HEK293 (cell line): ENCODE data around the gene NXPE1.
"Not testable (repeated sequence)": the region's sequence is repeated elsewhere in the genome, so short reads cannot be mapped to it uniquely, and the experiment has no call there.

Experiments
- CTCF ChIA-PET: fragments of 350-600 bp; formaldehyde crosslinking; extraction: SDS; loops from one replicate; lab custom pipeline; 2021; ENCODE audit warnings: antibody characterized with exemption; lab: Yijun Ruan, JAX
- POLR2A ChIA-PET: fragments of 300-600 bp; formaldehyde crosslinking; extraction: SDS; loops from one replicate; lab custom pipeline; 2020; ENCODE audit warnings: antibody characterized with exemption, inconsistent platforms; lab: Yijun Ruan, JAX
- H3K27ac ChIP-seq: fragments of 200-500 bp; sonication (Bioruptor generic); 2 replicates; pipeline ENCODE4 v1.5.1; 2014; ENCODE audit warnings: low read depth, low read length, control low read depth, inconsistent platforms; ENCODE audit errors: extremely low read depth
- H3K36me3 ChIP-seq, 2 experiments: fragments of 200-500 bp in 1 of 2; sonication (Bioruptor generic) in 1 of 2; 1 replicate in 1 of 2; 2 replicates in 1 of 2; pipeline ENCODE4 v1.5.1; 2014 to 2017; ENCODE audit warnings: inconsistent platforms in 2 of 2, low read length in 2 of 2; ENCODE audit not compliant: control insufficient read depth in 2 of 2, insufficient read depth in 1 of 2
- H3K4me1 ChIP-seq: fragments of 200-500 bp; sonication (Bioruptor generic); 2 replicates; pipeline ENCODE4 v1.5.1; 2014; ENCODE audit warnings: mild to moderate bottlenecking, low read length, inconsistent platforms; ENCODE audit not compliant: control insufficient read depth, insufficient read depth
- H3K4me3 ChIP-seq: 2 replicates; pipeline ENCODE4 v1.5.1; 2011; ENCODE audit warnings: low read depth, mild to moderate bottlenecking, control low read depth, low read length, moderate library complexity
- H3K9me3 ChIP-seq: fragments of 200-500 bp; sonication (Bioruptor generic); 2 replicates; pipeline ENCODE4 v1.5.1; 2014; ENCODE audit warnings: low read depth, low read length, inconsistent platforms; ENCODE audit not compliant: control insufficient read depth, insufficient read depth
- FEZF1 ChIP-seq: fragments of 450-650 bp; formaldehyde crosslinking; IDR thresholded peaks from 2 replicates; pipeline ENCODE4 v1.5.1; 2016; ENCODE audit warnings: missing biosample characterization, missing genetic modification characterization
- PRDM1 ChIP-seq: fragments of 450-650 bp; formaldehyde crosslinking; IDR thresholded peaks from 2 replicates; pipeline ENCODE4; 2016; ENCODE audit warnings: missing biosample characterization, missing genetic modification characterization
- REPIN1 ChIP-seq: fragments of 450-650 bp; formaldehyde crosslinking; IDR thresholded peaks from 2 replicates; pipeline ENCODE4 v1.5.1; 2017; ENCODE audit warnings: missing biosample characterization, missing genetic modification characterization, low read depth
- SALL2 ChIP-seq: fragments of 450-650 bp; formaldehyde crosslinking; IDR thresholded peaks from 2 replicates; pipeline ENCODE4 v1.5.0; 2017; ENCODE audit warnings: missing biosample characterization, mild to moderate bottlenecking, missing genetic modification characterization, borderline replicate concordance
- ZBTB10 ChIP-seq: fragments of 450-650 bp; formaldehyde crosslinking; IDR thresholded peaks from 2 replicates; pipeline ENCODE4 v1.5.1; 2016; ENCODE audit warnings: missing biosample characterization, missing genetic modification characterization
- ZBTB17 ChIP-seq: fragments of 450-650 bp; formaldehyde crosslinking; IDR thresholded peaks from 2 replicates; pipeline ENCODE4 v1.5.1; 2016; ENCODE audit warnings: missing biosample characterization, missing genetic modification characterization
- ZNF146 ChIP-seq: fragments of 450-650 bp; formaldehyde crosslinking; IDR thresholded peaks from 2 replicates; pipeline ENCODE4 v1.5.1; 2016; ENCODE audit warnings: missing biosample characterization, missing genetic modification characterization
- ZNF169 ChIP-seq: fragments of 450-650 bp; formaldehyde crosslinking; IDR thresholded peaks from 2 replicates; pipeline ENCODE4 v1.5.1; 2016; ENCODE audit warnings: missing biosample characterization, missing genetic modification characterization
- ZNF24 ChIP-seq: fragments of 450-650 bp; formaldehyde crosslinking; IDR thresholded peaks from 2 replicates; pipeline ENCODE4 v1.5.1; 2016; ENCODE audit warnings: missing biosample characterization, missing genetic modification characterization
- ZNF248 ChIP-seq: fragments of 450-650 bp; formaldehyde crosslinking; IDR thresholded peaks from 2 replicates; pipeline ENCODE4 v1.5.1; 2017; ENCODE audit warnings: missing biosample characterization, missing genetic modification characterization
- ZNF324 ChIP-seq: fragments of 450-650 bp; formaldehyde crosslinking; IDR thresholded peaks from 2 replicates; pipeline ENCODE4 v1.5.1; 2016; ENCODE audit warnings: missing biosample characterization, missing genetic modification characterization
- ZNF521 ChIP-seq: fragments of 450-650 bp; formaldehyde crosslinking; IDR thresholded peaks from 2 replicates; pipeline ENCODE4 v1.5.1; 2017; ENCODE audit warnings: missing biosample characterization, mild to moderate bottlenecking, missing genetic modification characterization
- ZNF529 ChIP-seq: fragments of 450-650 bp; formaldehyde crosslinking; IDR thresholded peaks from 2 replicates; pipeline ENCODE4 v1.5.1; 2017; ENCODE audit warnings: missing genetic modification characterization, missing biosample characterization; ENCODE audit not compliant: insufficient replicate concordance
- ZNF548 ChIP-seq: fragments of 450-650 bp; formaldehyde crosslinking; IDR thresholded peaks from 2 replicates; pipeline ENCODE4 v1.5.1; 2016; ENCODE audit warnings: missing biosample characterization, missing genetic modification characterization
- ZNF549 ChIP-seq: fragments of 450-650 bp; IDR thresholded peaks from 2 replicates; pipeline ENCODE4 v1.5.1; 2018; ENCODE audit warnings: missing biosample characterization, missing genetic modification characterization, mild to moderate bottlenecking, inconsistent platforms, moderate library complexity
- ZNF558 ChIP-seq: fragments of 450-650 bp; formaldehyde crosslinking; IDR thresholded peaks from 2 replicates; pipeline ENCODE4 v1.5.1; 2016; ENCODE audit warnings: missing biosample characterization, missing genetic modification characterization
- ZNF660 ChIP-seq: fragments of 450-650 bp; IDR thresholded peaks from 2 replicates; pipeline ENCODE4 v1.5.1; 2018; ENCODE audit warnings: missing biosample characterization, mild to moderate bottlenecking, missing genetic modification characterization
- ZNF830 ChIP-seq: fragments of 450-650 bp; IDR thresholded peaks from 2 replicates; pipeline ENCODE4 v1.5.0; 2018; ENCODE audit warnings: missing biosample characterization, missing genetic modification characterization, low read depth, mild to moderate bottlenecking, moderate library complexity
- ZNF843 ChIP-seq: fragments of 450-650 bp; formaldehyde crosslinking; IDR thresholded peaks from 2 replicates; pipeline ENCODE4 v1.5.1; 2016; ENCODE audit warnings: missing biosample characterization, missing genetic modification characterization
- TF ChIP-seq, protein P1 (sequence below): fragments of 450-650 bp; IDR thresholded peaks from 2 replicates; pipeline ENCODE4 v1.5.1; 2018; ENCODE audit warnings: missing biosample characterization, missing genetic modification characterization
- TF ChIP-seq, protein P2 (sequence below): fragments of 450-650 bp; formaldehyde crosslinking; IDR thresholded peaks from 2 replicates; pipeline ENCODE4 v1.5.1; 2017; ENCODE audit warnings: missing biosample characterization, missing genetic modification characterization

Gene NXPE1

DNA sequence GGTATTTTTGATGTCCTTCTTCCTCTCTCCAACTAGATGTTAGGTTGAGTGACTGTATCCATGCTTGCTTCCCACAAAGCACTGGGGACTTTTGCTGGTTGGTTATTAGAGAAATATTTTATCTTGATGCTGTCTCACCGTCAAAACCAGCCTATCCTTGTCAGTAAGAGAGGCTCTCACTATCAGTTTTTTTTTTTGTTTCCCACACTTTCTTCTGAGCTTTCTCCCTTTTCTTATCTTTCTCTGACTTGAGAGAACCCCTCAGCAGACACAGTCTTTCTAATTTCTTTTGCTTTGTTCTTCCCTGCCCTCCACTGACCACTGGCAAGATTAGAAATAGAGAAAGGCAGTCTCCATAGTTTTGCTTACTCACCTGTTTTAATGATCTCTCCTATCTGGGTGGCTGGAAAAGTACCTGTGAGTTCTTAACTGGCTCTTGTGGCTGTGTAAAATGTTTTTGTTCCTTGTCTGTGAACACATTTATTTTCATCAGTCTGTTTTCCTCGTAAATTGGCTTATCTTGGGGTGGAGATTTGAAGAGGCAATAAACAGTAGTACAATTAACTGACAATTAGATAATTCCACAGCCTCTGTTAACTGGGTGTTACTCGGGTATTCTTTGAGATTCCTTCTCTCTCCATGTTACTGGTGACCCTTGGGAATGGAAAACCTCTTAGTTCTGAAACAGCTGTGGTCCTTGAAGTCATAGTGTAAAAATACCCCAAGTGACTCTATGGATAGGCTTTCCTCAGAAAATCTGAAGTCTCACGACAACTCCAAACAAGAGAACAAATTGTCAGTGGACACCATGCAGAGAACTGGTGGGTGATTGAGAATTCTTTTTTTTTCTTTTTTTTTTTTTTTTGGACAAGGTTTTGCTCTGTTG, at the start of gene NXPE1:
NXPE1 (minus strand) TSS at position 457 of the 886 bp plus-strand sequence. CDS start 8,680 bp downstream, outside the sequence.
- peak; percentile 56; the same call in 1 of the 2 replicates for TF ChIP-seq FEZF1 (tag by site-specific recombination)
- TF ChIP-seq, protein P1, sequence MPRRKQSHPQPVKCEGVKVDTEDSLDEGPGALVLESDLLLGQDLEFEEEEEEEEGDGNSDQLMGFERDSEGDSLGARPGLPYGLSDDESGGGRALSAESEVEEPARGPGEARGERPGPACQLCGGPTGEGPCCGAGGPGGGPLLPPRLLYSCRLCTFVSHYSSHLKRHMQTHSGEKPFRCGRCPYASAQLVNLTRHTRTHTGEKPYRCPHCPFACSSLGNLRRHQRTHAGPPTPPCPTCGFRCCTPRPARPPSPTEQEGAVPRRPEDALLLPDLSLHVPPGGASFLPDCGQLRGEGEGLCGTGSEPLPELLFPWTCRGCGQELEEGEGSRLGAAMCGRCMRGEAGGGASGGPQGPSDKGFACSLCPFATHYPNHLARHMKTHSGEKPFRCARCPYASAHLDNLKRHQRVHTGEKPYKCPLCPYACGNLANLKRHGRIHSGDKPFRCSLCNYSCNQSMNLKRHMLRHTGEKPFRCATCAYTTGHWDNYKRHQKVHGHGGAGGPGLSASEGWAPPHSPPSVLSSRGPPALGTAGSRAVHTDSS = no peak
- TF ChIP-seq ZNF660 (tag by site-specific recombination) = no peak
- TF ChIP-seq REPIN1 (tag by site-specific recombination) = no peak
- TF ChIP-seq ZNF324 (tag by site-specific recombination) = no peak
- TF ChIP-seq PRDM1 = peak; percentile 51
- 0 out of 2 replicates have a peak, but pooled peaks have one; percentile 31 for TF ChIP-seq ZNF843 (tag by site-specific recombination)
- TF ChIP-seq, protein P2, sequence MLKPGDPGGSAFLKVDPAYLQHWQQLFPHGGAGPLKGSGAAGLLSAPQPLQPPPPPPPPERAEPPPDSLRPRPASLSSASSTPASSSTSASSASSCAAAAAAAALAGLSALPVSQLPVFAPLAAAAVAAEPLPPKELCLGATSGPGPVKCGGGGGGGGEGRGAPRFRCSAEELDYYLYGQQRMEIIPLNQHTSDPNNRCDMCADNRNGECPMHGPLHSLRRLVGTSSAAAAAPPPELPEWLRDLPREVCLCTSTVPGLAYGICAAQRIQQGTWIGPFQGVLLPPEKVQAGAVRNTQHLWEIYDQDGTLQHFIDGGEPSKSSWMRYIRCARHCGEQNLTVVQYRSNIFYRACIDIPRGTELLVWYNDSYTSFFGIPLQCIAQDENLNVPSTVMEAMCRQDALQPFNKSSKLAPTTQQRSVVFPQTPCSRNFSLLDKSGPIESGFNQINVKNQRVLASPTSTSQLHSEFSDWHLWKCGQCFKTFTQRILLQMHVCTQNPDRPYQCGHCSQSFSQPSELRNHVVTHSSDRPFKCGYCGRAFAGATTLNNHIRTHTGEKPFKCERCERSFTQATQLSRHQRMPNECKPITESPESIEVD (tag by site-specific recombination) = 0 out of 2 replicates have a peak, but pooled peaks have one; percentile 33
- Histone ChIP-seq H3K4me3 (no peak within 1 kb of the TSS), H3K27ac (no peak within 1 kb of the TSS), H3K4me1 (peaks cover 2% of the 10 kb centered on the region), H3K36me3 (no peaks in the 10 kb centered on the region), H3K9me3 (no peaks in the 10 kb centered on the region)
- CTCF ChIA-PET = interaction anchor here (0.5 to 1.0 kb wide), 4 partner anchors 9 to 219 kb away, joined by 3 to 4 read pairs (median 3); no protein-coding TSS in a partner anchor
- POLR2A ChIA-PET = no interaction called here

- POLR2A ChIA-PET = no interaction called here
- H3K27ac ChIP-seq = no peak overlapping the region
- H3K4me3 ChIP-seq = no peak overlapping the region
- TF ChIP-seq ZNF558 (tag by site-specific recombination) (no peak), ZNF169 (tag by site-specific recombination) (no peak), ZNF529 (tag by site-specific recombination) (no peak), ZNF521 (tag by site-specific recombination) (no peak)
- H3K4me1 ChIP-seq = no peaks in the 10 kb centered on the region
- no peaks in the 10 kb centered on the region for H3K36me3 ChIP-seq
- H3K9me3 ChIP-seq = no peaks in the 10 kb centered on the region
- CTCF ChIA-PET = no interaction called here
Observed at GRCh38 chr11:114609429-114609828, 49.7 kb upstream of the NXPE1 start.

DNA sequence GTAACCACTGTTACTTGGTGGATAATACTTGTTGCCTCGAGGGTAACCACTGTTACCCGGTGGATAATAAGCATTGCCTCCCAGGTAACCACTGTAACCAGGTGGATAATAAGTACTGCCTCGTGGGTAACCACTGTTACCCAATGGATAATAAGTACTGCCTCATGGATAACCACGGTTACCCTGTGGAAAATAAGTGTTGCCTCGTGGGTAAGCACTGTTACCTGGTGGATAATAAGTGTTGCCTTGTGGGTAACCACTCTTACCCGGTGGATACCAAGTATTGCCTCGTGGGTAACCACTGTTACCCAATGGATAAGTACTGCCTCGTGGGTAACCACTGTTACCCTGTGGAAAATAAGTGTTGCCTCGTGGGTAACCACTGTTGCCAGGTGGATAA, 48.9 kb upstream of the NXPE1 start:
- H3K27ac ChIP-seq, H3K4me3 ChIP-seq, H3K36me3 ChIP-seq, CTCF ChIA-PET, H3K4me1 ChIP-seq, H3K9me3 ChIP-seq, POLR2A ChIA-PET: not testable (repeated sequence)

GRCh38 chr11:114607753-114608459, 48.2 kb upstream of the NXPE1 start:
- POLR2A ChIA-PET = no interaction called here
- H3K9me3 ChIP-seq = no peaks in the 10 kb centered on the region
- TF ChIP-seq ZNF248 (tag by site-specific recombination) (no peak), ZBTB10 (tag by site-specific recombination) (no peak), ZNF830 (tag by site-specific recombination) (no peak), ZBTB17 (tag by site-specific recombination) (no peak), ZNF146 (tag by site-specific recombination) (no peak), ZNF324 (tag by site-specific recombination) (no peak), ZNF549 (tag by site-specific recombination) (no peak), ZNF24 (no peak), ZNF548 (tag by site-specific recombination) (no peak), SALL2 (no peak)

More at GRCh38 chr11:114607753-114608459, 48.2 kb upstream of the NXPE1 start:
- H3K4me3 ChIP-seq = no peak overlapping the region
- no peak overlapping the region for H3K27ac ChIP-seq
- CTCF ChIA-PET = no interaction called here
- no peaks in the 10 kb centered on the region for H3K36me3 ChIP-seq
- no peaks in the 10 kb centered on the region for H3K4me1 ChIP-seq
